Uterus (tissue), 4 donors: Measurements from ENCODE around the gene FAM78A. TPM values are rescaled to one million over a fixed set of nuclear protein-coding genes. Genes with fewer than 3 reads are reported as not detected.

Experiments
- DNase-seq, 2 donors: peaks; one replicate each; pipeline ENCODE4 v3.0.0-alpha.2; 2019 to 2020
- H3K27ac ChIP-seq, 2 donors: fragments of 200-600 bp; sonication (generic); 1 replicate in 1 of 2; 2 replicates in 1 of 2; pipeline ENCODE4 v1.5.1; 2016 to 2018
- H3K27me3 ChIP-seq, 2 donors: fragments of 200-600 bp; sonication (generic); one replicate each; pipeline ENCODE4 v1.5.1; 2018 to 2019; ENCODE audit warnings: control low read depth in 1 of 2
- H3K36me3 ChIP-seq, 2 donors: fragments of 200-600 bp; sonication (generic); one replicate each; pipeline ENCODE4 v1.5.1; 2019; ENCODE audit warnings: control low read depth in 1 of 2
- H3K4me1 ChIP-seq, 2 donors: fragments of 200-600 bp; sonication (generic); one replicate each; pipeline ENCODE4 v1.5.1; 2018 to 2019; ENCODE audit warnings: control low read depth in 1 of 2
- H3K4me3 ChIP-seq, 2 donors: fragments of 200-600 bp; sonication (generic); 1 replicate in 1 of 2; 2 replicates in 1 of 2; pipeline ENCODE4 v1.5.1; 2018 to 2019; ENCODE audit warnings: mild to moderate bottlenecking in 1 of 2
- H3K9me3 ChIP-seq, 2 donors: fragments of 200-600 bp; sonication (generic); one replicate each; pipeline ENCODE4 v1.5.1; 2019; ENCODE audit warnings: control low read depth in 1 of 2
- POLR2A ChIP-seq, 2 donors: fragments of 450-650 bp; IDR thresholded peaks; one replicate each; pipeline ENCODE4 v1.6.1; 2016; ENCODE audit warnings: antibody characterized with exemption in 2 of 2, mild to moderate bottlenecking in 1 of 2, moderate library complexity in 1 of 2
- intact Hi-C: fragments of 100-400 bp; cut with DNase I; formaldehyde crosslinking; loops from one replicate; pipeline ENCODE4 v1.15.1; 2023; ENCODE audit warnings: low total_unique reads
- total RNA-seq, 4 donors: library from RNA; depleted of rRNA in 3 of 4; stranded (reverse); fragments of >200 nt in 3 of 4; gene quantifications; one replicate each; pipeline versions ENCODE4 v1.1.0 to v1.2.4, GENCODE V29; 2014 to 2023
- TF ChIP-seq, protein P1 (sequence below), 4 experiments: fragments of 200-600 bp in 2 of 4; fragments of 450-650 bp in 2 of 4; sonication (generic) in 2 of 4; IDR thresholded peaks; one replicate each; pipeline ENCODE4 v1.5.1; 2016 to 2019; ENCODE audit warnings: antibody characterized with exemption in 4 of 4, mild to moderate bottlenecking in 2 of 4, moderate library complexity in 1 of 4
- donor health status: DM: yes; HTN: yes; CAD: no.

FAM78A gene
- total RNA-seq, 4 donors from 2014 or later = 0.26 to 15.9 (median 3.6) TPM

DNA sequence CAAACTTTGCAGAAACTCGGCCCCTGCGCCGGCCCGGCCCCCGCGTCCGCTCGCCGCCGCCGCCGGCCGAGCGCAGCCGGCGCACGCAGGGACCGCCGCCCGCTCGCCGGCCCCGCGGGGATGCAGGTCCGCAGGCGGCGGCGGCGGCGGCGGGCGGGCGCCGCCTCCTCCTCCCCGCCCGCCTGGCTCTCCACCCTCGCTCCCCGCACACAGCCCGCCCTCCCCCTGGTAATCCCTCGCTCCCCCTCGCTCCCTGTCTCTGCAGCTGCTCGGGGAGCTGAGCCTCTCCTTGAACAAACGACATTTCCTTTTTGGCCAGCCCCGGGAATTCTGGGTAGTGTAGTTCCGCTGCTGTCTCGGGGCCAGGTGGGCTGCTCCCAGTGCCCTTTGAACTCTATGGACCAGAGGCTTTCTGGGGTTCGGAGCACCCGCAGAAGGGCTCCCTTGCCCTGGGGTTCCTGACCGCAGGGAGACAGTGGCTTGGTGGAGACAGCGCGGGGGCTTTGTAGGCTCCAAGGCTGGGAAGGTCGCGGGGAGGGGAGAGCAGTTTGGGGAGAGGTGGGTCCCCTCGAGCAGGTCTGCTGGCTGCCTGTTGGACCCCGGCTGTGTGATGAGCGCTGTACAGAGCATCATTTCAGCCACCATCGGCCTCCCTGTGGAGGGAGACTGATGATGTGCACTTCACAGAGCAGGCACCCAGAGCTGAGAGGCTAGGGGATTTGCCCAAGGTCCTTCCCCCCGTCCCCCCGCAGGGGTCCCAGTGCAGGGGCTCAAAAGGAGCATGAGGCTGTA, 1.8 kb upstream of the FAM78A start:
- Histone ChIP-seq H3K4me3 (peak overlapping the region; percentile 26 to 69), H3K9me3 (no peaks in the 10 kb centered on the region), H3K36me3 (no peaks in the 10 kb centered on the region), H3K4me1 (peaks cover 0 to 14% of the 10 kb centered on the region in 2 donors), H3K27me3 (no peaks in the 10 kb centered on the region), H3K27ac (peak overlapping the region in 1 of 2 donors; percentile 76)
- peak; percentile 73 to 80 for DNase-seq
- intact Hi-C loops = no loop called here
- TF ChIP-seq, protein P1, sequence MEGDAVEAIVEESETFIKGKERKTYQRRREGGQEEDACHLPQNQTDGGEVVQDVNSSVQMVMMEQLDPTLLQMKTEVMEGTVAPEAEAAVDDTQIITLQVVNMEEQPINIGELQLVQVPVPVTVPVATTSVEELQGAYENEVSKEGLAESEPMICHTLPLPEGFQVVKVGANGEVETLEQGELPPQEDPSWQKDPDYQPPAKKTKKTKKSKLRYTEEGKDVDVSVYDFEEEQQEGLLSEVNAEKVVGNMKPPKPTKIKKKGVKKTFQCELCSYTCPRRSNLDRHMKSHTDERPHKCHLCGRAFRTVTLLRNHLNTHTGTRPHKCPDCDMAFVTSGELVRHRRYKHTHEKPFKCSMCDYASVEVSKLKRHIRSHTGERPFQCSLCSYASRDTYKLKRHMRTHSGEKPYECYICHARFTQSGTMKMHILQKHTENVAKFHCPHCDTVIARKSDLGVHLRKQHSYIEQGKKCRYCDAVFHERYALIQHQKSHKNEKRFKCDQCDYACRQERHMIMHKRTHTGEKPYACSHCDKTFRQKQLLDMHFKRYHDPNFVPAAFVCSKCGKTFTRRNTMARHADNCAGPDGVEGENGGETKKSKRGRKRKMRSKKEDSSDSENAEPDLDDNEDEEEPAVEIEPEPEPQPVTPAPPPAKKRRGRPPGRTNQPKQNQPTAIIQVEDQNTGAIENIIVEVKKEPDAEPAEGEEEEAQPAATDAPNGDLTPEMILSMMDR (IDR thresholded peaks at IDR 0.05) = no peak
- peak in 1 of 2 donors; percentile 8 for TF ChIP-seq POLR2A (IDR thresholded peaks at IDR 0.05)

DNA sequence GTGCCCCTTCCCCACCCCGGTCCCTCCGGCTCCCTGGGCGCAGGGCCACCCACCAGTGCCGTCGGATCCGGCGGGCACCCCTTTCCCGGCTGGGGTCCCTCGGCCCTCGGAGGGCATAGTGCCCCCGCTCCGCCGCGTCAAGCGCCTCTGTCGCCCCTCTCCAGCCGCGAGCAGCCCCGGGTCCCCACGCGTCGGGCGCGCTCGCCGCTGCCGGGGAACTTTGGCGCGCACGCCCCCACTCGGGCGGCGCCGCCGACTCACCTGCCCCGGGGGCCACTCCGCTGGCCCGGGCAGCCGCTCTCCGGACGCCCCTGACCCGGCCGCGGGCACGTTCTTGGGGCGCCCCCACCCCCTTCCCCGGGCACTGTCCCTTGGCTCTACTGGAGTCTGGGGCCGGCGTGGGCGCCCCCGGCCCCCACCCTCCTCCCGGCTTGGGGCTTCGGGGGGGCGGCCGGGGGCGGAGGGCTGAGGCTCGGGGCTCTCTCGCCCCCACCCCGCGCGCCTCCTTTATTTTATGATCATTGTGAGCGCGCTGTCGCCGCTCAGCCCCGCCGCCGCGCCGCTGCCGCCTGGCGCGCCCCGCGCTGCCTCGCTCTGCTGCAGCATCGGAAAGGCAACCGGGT, 1.1 kb upstream of the FAM78A start:
- intact Hi-C loops = no loop called here
- no peaks in the 10 kb centered on the region for H3K9me3 ChIP-seq
- DNase-seq = no peak
- H3K27ac ChIP-seq = peak overlapping the region in 1 of 2 donors; percentile 76
- peaks cover 0 to 8% of the 10 kb centered on the region in 2 donors for H3K4me1 ChIP-seq
- H3K27me3 ChIP-seq = no peaks in the 10 kb centered on the region
- no peaks in the 10 kb centered on the region for H3K36me3 ChIP-seq
- H3K4me3 ChIP-seq = peak overlapping the region; percentile 26 to 69
- TF ChIP-seq POLR2A (IDR thresholded peaks at IDR 0.05) = no peak
- TF ChIP-seq, protein P1 (IDR thresholded peaks at IDR 0.05) = no peak

DNA sequence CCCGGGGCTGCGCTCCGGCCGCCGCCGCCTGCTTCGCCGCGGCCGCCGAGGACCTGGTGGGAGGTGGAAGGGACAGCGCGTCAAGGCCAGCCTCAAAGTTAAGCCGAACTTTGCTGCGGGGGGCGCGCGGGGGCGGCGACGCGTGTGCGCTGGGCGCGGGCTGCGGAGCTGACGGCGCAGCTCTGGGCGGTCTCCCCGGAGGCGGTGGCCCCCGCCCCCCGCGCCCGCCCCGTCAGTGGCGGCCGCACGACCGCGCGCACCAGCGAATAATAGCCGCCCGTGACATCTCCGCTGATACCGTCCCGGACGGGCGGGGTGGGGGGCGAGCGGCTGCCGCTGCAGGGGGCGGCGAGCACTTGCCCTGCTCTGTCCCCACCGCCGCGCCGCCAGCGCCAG, 579 bp upstream of the FAM78A start:
- Histone ChIP-seq H3K27me3 (no peaks in the 10 kb centered on the region), H3K36me3 (no peaks in the 10 kb centered on the region), H3K4me1 (peaks cover 0 to 8% of the 10 kb centered on the region in 2 donors), H3K4me3 (peak overlapping the region; percentile 26 to 69), H3K27ac (peak overlapping the region in 1 of 2 donors; percentile 76), H3K9me3 (no peaks in the 10 kb centered on the region)
- no peak for DNase-seq
- intact Hi-C loops = no loop called here
- TF ChIP-seq, protein P1 (IDR thresholded peaks at IDR 0.05) = no peak
- no peak for TF ChIP-seq POLR2A (IDR thresholded peaks at IDR 0.05)

DNA sequence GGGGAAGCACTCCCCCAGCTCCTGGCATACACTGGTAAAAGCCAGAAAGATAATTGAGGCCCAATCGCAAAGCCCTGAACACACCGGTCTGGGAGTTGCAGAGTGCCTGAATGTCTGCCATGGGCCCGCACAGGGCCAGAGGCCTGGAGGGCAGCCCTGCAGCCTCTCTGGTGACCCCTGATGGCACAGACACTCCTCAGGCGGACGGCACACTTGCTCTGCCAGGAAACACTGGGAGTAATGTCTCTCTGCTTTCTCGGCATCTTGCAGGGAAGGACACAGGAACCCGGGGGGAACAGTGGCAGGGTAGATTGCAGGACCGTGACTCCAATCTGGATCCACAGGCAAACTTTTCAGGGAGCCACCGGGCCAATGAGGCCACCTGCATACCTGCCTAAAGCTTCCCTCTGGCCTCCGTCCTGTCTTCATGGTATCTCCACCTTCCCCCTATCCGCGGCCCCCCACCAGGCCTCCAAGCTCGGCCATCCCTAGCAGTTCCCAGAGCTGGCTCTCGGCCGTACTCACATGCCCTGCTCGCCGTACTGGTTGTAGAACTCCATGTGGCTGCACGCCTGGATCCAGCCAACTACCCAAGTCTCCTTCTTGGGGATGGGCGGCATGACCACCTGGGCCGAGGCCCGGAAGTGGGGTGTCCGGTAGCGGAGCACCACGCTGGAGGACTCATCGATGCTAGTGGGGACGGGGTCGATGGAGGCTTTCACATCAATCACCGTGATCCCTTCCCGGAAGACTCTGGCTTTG, 797 bp downstream of the FAM78A start:
- no peak for DNase-seq
- TF ChIP-seq, protein P1 (IDR thresholded peaks at IDR 0.05) = no peak
- no peak for TF ChIP-seq POLR2A (IDR thresholded peaks at IDR 0.05)
- H3K9me3 ChIP-seq = no peaks in the 10 kb centered on the region
- no peaks in the 10 kb centered on the region for H3K27me3 ChIP-seq
- H3K36me3 ChIP-seq = no peaks in the 10 kb centered on the region
- peaks cover 0 to 8% of the 10 kb centered on the region in 2 donors for H3K4me1 ChIP-seq
- peak overlapping the region; percentile 57 to 76 for H3K27ac ChIP-seq
- intact Hi-C loops = no loop called here
- peak overlapping the region; percentile 7 to 69 for H3K4me3 ChIP-seq
